ENCODE measurements around the gene HOXA3. TPM values are rescaled to one million over a fixed set of nuclear protein-coding genes. Genes with fewer than 3 reads are reported as not detected.
A peak's percentile ranks its signal among the peaks of the same experiment; 100 is the strongest.

HOXA3 gene
- polyA plus RNA-seq, 1 donor from 2014 or later = not detected

GRCh38 chr7:27096768-27097514 lies 55.4 kb downstream of the HOXA3 start:
- Mint-ChIP-seq H3K4me1 (peaks cover 14 to 24% (median 15%) of the 10 kb centered on the region in 3 donors), H3K36me3 (peaks cover 7% of the 10 kb centered on the region), H3K9me3 (peaks cover 0 to 2% (median 0%) of the 10 kb centered on the region in 3 donors), H3K27me3 (peaks cover 33% of the 10 kb centered on the region), H3K27ac (peak overlapping the region; percentile 1 to 63 (median 30)), H3K4me3 (peak overlapping the region; percentile 80 to 96 (median 92))

- peaks cover 0 to 2% (median 0%) of the 10 kb centered on the region in 3 donors for H3K9me3 Mint-ChIP-seq
- peaks cover 7% of the 10 kb centered on the region for H3K36me3 Mint-ChIP-seq
- H3K27me3 Mint-ChIP-seq = peaks cover 26% of the 10 kb centered on the region
- H3K4me1 Mint-ChIP-seq = peaks cover 10 to 25% (median 12%) of the 10 kb centered on the region in 3 donors
- H3K4me3 Mint-ChIP-seq = peak within 1 kb of the TSS; percentile 80 to 96 (median 94)
- peak within 1 kb of the TSS; percentile 73 to 89 (median 82) for H3K27ac Mint-ChIP-seq
Measured at GRCh38 chr7:27095897-27096767, 56.3 kb downstream of the HOXA3 start, which contains the start of gene HOXA1. Gene HOXA1 (minus strand): TSS chr7:27096000. CDS start chr7:27095912, 88 bp downstream.

- Mint-ChIP-seq H3K36me3 (peaks cover 5% of the 10 kb centered on the region), H3K9me3 (peaks cover 0 to 2% (median 0%) of the 10 kb centered on the region in 3 donors), H3K27me3 (peaks cover 28% of the 10 kb centered on the region), H3K4me3 (peak overlapping the region; percentile 80 to 96 (median 94)), H3K4me1 (peaks cover 10 to 25% (median 12%) of the 10 kb centered on the region in 3 donors), H3K27ac (peak overlapping the region; percentile 73 to 89 (median 82))
Measured at GRCh38 chr7:27095050-27095896, 57.1 kb downstream of the HOXA3 start.

GRCh38 chr7:27094304-27095049 lies 57.9 kb downstream of the HOXA3 start:
- H3K4me3 Mint-ChIP-seq = peak overlapping the region; percentile 20 to 96 (median 86)
- H3K9me3 Mint-ChIP-seq = peaks cover 0 to 2% (median 0%) of the 10 kb centered on the region in 3 donors
- peaks cover 10 to 21% (median 12%) of the 10 kb centered on the region in 3 donors for H3K4me1 Mint-ChIP-seq
- H3K27me3 Mint-ChIP-seq = peaks cover 31% of the 10 kb centered on the region
- peaks cover 3% of the 10 kb centered on the region for H3K36me3 Mint-ChIP-seq
- peak overlapping the region in 2 of 3 donors; percentile 55 to 73 for H3K27ac Mint-ChIP-seq

GRCh38 chr7:27093184-27093895 lies 59.0 kb downstream of the HOXA3 start:
- Mint-ChIP-seq H3K4me1 (peaks cover 12 to 14% (median 12%) of the 10 kb centered on the region in 3 donors), H3K9me3 (peaks cover 0 to 5% (median 2%) of the 10 kb centered on the region in 3 donors), H3K36me3 (peaks cover 5% of the 10 kb centered on the region), H3K4me3 (peak overlapping the region in 1 of 4 donors; percentile 80), H3K27me3 (peaks cover 35% of the 10 kb centered on the region), H3K27ac (peak overlapping the region in 1 of 3 donors; percentile 26)

GRCh38 chr7:27092819-27093110 lies 59.6 kb downstream of the HOXA3 start:
- Mint-ChIP-seq H3K9me3 (peaks cover 0 to 5% (median 2%) of the 10 kb centered on the region in 3 donors), H3K27ac (peak overlapping the region in 1 of 3 donors; percentile 26), H3K27me3 (peaks cover 37% of the 10 kb centered on the region), H3K4me3 (peak overlapping the region in 1 of 4 donors; percentile 80), H3K4me1 (peaks cover 12 to 15% (median 12%) of the 10 kb centered on the region in 3 donors), H3K36me3 (peaks cover 5% of the 10 kb centered on the region)

- H3K27ac Mint-ChIP-seq = peak overlapping the region in 2 of 3 donors; percentile 26 to 64
- peak overlapping the region in 2 of 4 donors; percentile 19 to 80 for H3K4me3 Mint-ChIP-seq
- peaks cover 37% of the 10 kb centered on the region for H3K27me3 Mint-ChIP-seq
- peaks cover 0 to 5% (median 2%) of the 10 kb centered on the region in 3 donors for H3K9me3 Mint-ChIP-seq
- peaks cover 5% of the 10 kb centered on the region for H3K36me3 Mint-ChIP-seq
- H3K4me1 Mint-ChIP-seq = peaks cover 7 to 18% (median 14%) of the 10 kb centered on the region in 3 donors
Measured at GRCh38 chr7:27091941-27092818, 60.2 kb downstream of the HOXA3 start.

- Mint-ChIP-seq H3K27me3 (peaks cover 35% of the 10 kb centered on the region), H3K4me3 (peak overlapping the region in 1 of 4 donors; percentile 80), H3K4me1 (peaks cover 5 to 16% (median 13%) of the 10 kb centered on the region in 3 donors), H3K9me3 (peaks cover 0 to 5% (median 2%) of the 10 kb centered on the region in 3 donors), H3K27ac (no peak overlapping the region), H3K36me3 (peaks cover 5% of the 10 kb centered on the region)
Measured at GRCh38 chr7:27091105-27091504, 61.3 kb downstream of the HOXA3 start.

GRCh38 chr7:27088002-27088922 lies 64.1 kb downstream of the HOXA3 start:
- peaks cover 5% of the 10 kb centered on the region for H3K36me3 Mint-ChIP-seq
- peaks cover 0 to 5% (median 0%) of the 10 kb centered on the region in 3 donors for H3K9me3 Mint-ChIP-seq
- peaks cover 2 to 10% (median 9%) of the 10 kb centered on the region in 3 donors for H3K4me1 Mint-ChIP-seq
- peaks cover 31% of the 10 kb centered on the region for H3K27me3 Mint-ChIP-seq
- H3K27ac Mint-ChIP-seq = no peak overlapping the region
- H3K4me3 Mint-ChIP-seq = peak overlapping the region in 3 of 4 donors; percentile 49 to 69 (median 68)

GRCh38 chr7:27083646-27084045 lies 68.7 kb downstream of the HOXA3 start:
- Mint-ChIP-seq H3K27ac (no peak overlapping the region), H3K4me3 (no peak overlapping the region), H3K4me1 (peaks cover 5 to 14% (median 7%) of the 10 kb centered on the region in 3 donors), H3K36me3 (peaks cover 2% of the 10 kb centered on the region), H3K27me3 (peaks cover 12% of the 10 kb centered on the region), H3K9me3 (no peaks in the 10 kb centered on the region)

- Mint-ChIP-seq H3K36me3 (peaks cover 2% of the 10 kb centered on the region), H3K27me3 (no peaks in the 10 kb centered on the region), H3K4me1 (peaks cover 0 to 6% (median 5%) of the 10 kb centered on the region in 3 donors), H3K27ac (no peak overlapping the region), H3K4me3 (no peak overlapping the region), H3K9me3 (no peaks in the 10 kb centered on the region)
Measured at GRCh38 chr7:27082171-27082570, 70.2 kb downstream of the HOXA3 start.
